ENCODE results near the gene MICU1. TPM values are rescaled to one million over a fixed set of nuclear protein-coding genes. Genes with fewer than 3 reads are reported as not detected.
"Not testable (repeated sequence)": the region's sequence is repeated elsewhere in the genome, so short reads cannot be mapped to it uniquely, and the experiment has no call there.

The MICU1 gene
- total RNA-seq, 2 donors from 2014 or later: 19.1 to 19.9 TPM

GRCh38 chr10:72648301-72648700 is 22.4 kb upstream of the MICU1 start:
- Mint-ChIP-seq H3K36me3 (ENCODE audit: low read depth) (no peaks in the 10 kb centered on the region), H3K27me3 (peaks cover 7% of the 10 kb centered on the region), H3K27ac (no peak overlapping the region), H3K4me1 (no peaks in the 10 kb centered on the region), H3K4me3 (no peak overlapping the region)
- ATAC-seq (no peak), DNase-seq (no peak)
- H3K9me3 ChIP-seq (ENCODE audit: control insufficient read depth, low read length, poor library complexity, severe bottlenecking): no peaks in the 10 kb centered on the region

GRCh38 chr10:72646971-72647370 is 21.1 kb upstream of the MICU1 start:
- not testable (repeated sequence) for DNase-seq; H3K27me3 Mint-ChIP-seq; H3K27ac Mint-ChIP-seq; H3K36me3 Mint-ChIP-seq (ENCODE audit: low read depth); H3K9me3 ChIP-seq (ENCODE audit: control insufficient read depth, low read length, poor library complexity, severe bottlenecking); ATAC-seq; H3K4me1 Mint-ChIP-seq; H3K4me3 Mint-ChIP-seq

- no peak for DNase-seq
- H3K27me3 Mint-ChIP-seq: peaks cover 7% of the 10 kb centered on the region
- no peak overlapping the region for H3K4me3 Mint-ChIP-seq
- ATAC-seq: no peak
- no peak overlapping the region for H3K27ac Mint-ChIP-seq
- no peaks in the 10 kb centered on the region for H3K9me3 ChIP-seq (ENCODE audit: control insufficient read depth, low read length, poor library complexity, severe bottlenecking)
- no peaks in the 10 kb centered on the region for H3K36me3 Mint-ChIP-seq (ENCODE audit: low read depth)
- no peaks in the 10 kb centered on the region for H3K4me1 Mint-ChIP-seq
These were observed 19.5 kb upstream of the MICU1 start for GRCh38 chr10:72645263-72645858.

GRCh38 chr10:72642318-72642717 is 16.4 kb upstream of the MICU1 start:
- Mint-ChIP-seq H3K4me3 (no peak overlapping the region), H3K27ac (no peak overlapping the region), H3K36me3 (ENCODE audit: low read depth) (peaks cover 6% of the 10 kb centered on the region), H3K27me3 (peaks cover 10% of the 10 kb centered on the region), H3K4me1 (no peaks in the 10 kb centered on the region)
- DNase-seq: no peak
- no peak for ATAC-seq
- no peaks in the 10 kb centered on the region for H3K9me3 ChIP-seq (ENCODE audit: control insufficient read depth, low read length, poor library complexity, severe bottlenecking)

GRCh38 chr10:72639441-72639873 is 13.6 kb upstream of the MICU1 start:
- no peaks in the 10 kb centered on the region for H3K4me1 Mint-ChIP-seq
- ATAC-seq (no peak), DNase-seq (no peak)
- H3K4me3 Mint-ChIP-seq: no peak overlapping the region
- H3K27ac Mint-ChIP-seq: no peak overlapping the region
- H3K27me3 Mint-ChIP-seq: peaks cover 9% of the 10 kb centered on the region
- no peaks in the 10 kb centered on the region for H3K9me3 ChIP-seq (ENCODE audit: control insufficient read depth, low read length, poor library complexity, severe bottlenecking)
- H3K36me3 Mint-ChIP-seq (ENCODE audit: low read depth): peaks cover 6% of the 10 kb centered on the region

GRCh38 chr10:72638586-72639440 is 12.9 kb upstream of the MICU1 start:
- peaks cover 6% of the 10 kb centered on the region for H3K36me3 Mint-ChIP-seq (ENCODE audit: low read depth)
- H3K4me3 Mint-ChIP-seq: no peak overlapping the region
- no peaks in the 10 kb centered on the region for H3K4me1 Mint-ChIP-seq
- ATAC-seq: no peak
- no peak for DNase-seq
- no peaks in the 10 kb centered on the region for H3K9me3 ChIP-seq (ENCODE audit: control insufficient read depth, low read length, poor library complexity, severe bottlenecking)
- H3K27ac Mint-ChIP-seq: no peak overlapping the region
- peaks cover 9% of the 10 kb centered on the region for H3K27me3 Mint-ChIP-seq

GRCh38 chr10:72637398-72637857 is 11.5 kb upstream of the MICU1 start:
- H3K9me3 ChIP-seq (ENCODE audit: control insufficient read depth, low read length, poor library complexity, severe bottlenecking): no peaks in the 10 kb centered on the region
- ATAC-seq (peak; percentile 33), DNase-seq (no peak)
- Mint-ChIP-seq H3K4me1 (no peaks in the 10 kb centered on the region), H3K27me3 (peaks cover 9% of the 10 kb centered on the region), H3K36me3 (ENCODE audit: low read depth) (peaks cover 6% of the 10 kb centered on the region), H3K27ac (no peak overlapping the region), H3K4me3 (no peak overlapping the region)

- DNase-seq (no peak), ATAC-seq (no peak)
- Mint-ChIP-seq H3K4me3 (no peak overlapping the region), H3K4me1 (peaks cover 7% of the 10 kb centered on the region), H3K27me3 (peaks cover 8% of the 10 kb centered on the region), H3K36me3 (ENCODE audit: low read depth) (peaks cover 2% of the 10 kb centered on the region), H3K27ac (no peak overlapping the region)
- no peaks in the 10 kb centered on the region for H3K9me3 ChIP-seq (ENCODE audit: control insufficient read depth, low read length, poor library complexity, severe bottlenecking)
These were observed 4.3 kb upstream of the MICU1 start for GRCh38 chr10:72630144-72630543.

- peak overlapping the region; percentile 99 for H3K4me3 Mint-ChIP-seq
- no peaks in the 10 kb centered on the region for H3K9me3 ChIP-seq (ENCODE audit: control insufficient read depth, low read length, poor library complexity, severe bottlenecking)
- H3K27ac Mint-ChIP-seq: peak overlapping the region; percentile 94
- H3K36me3 Mint-ChIP-seq (ENCODE audit: low read depth): peaks cover 4% of the 10 kb centered on the region
- H3K4me1 Mint-ChIP-seq: peaks cover 13% of the 10 kb centered on the region
- no peaks in the 10 kb centered on the region for H3K27me3 Mint-ChIP-seq
- no peak for ATAC-seq
- no peak for DNase-seq
These were observed 520 bp upstream of the MICU1 start for GRCh38 chr10:72626444-72626754.

- no peak for ATAC-seq
- H3K27ac Mint-ChIP-seq: peak overlapping the region; percentile 94
- no peaks in the 10 kb centered on the region for H3K9me3 ChIP-seq (ENCODE audit: control insufficient read depth, low read length, poor library complexity, severe bottlenecking)
- H3K4me1 Mint-ChIP-seq: peaks cover 13% of the 10 kb centered on the region
- peak overlapping the region; percentile 99 for H3K4me3 Mint-ChIP-seq
- no peaks in the 10 kb centered on the region for H3K27me3 Mint-ChIP-seq
- H3K36me3 Mint-ChIP-seq (ENCODE audit: low read depth): peaks cover 4% of the 10 kb centered on the region
- DNase-seq: no peak
These were observed 637 bp downstream of the MICU1 start for GRCh38 chr10:72625276-72625607.

- no peak for ATAC-seq
These were observed 3.6 kb downstream of the MICU1 start for GRCh38 chr10:72622271-72622670.

GRCh38 chr10:72616716-72617115 is 9.2 kb downstream of the MICU1 start:
- no peak for ATAC-seq
- Mint-ChIP-seq H3K27ac (no peak overlapping the region), H3K4me3 (no peak overlapping the region), H3K27me3 (no peaks in the 10 kb centered on the region), H3K36me3 (ENCODE audit: low read depth) (peaks cover 3% of the 10 kb centered on the region), H3K4me1 (peaks cover 13% of the 10 kb centered on the region)
- H3K9me3 ChIP-seq (ENCODE audit: control insufficient read depth, low read length, poor library complexity, severe bottlenecking): no peaks in the 10 kb centered on the region
- no peak for DNase-seq

More at GRCh38 chr10:72622271-72622670, 3.6 kb downstream of the MICU1 start:
- peaks cover 16% of the 10 kb centered on the region for H3K4me1 Mint-ChIP-seq
- H3K4me3 Mint-ChIP-seq: no peak overlapping the region
- no peaks in the 10 kb centered on the region for H3K9me3 ChIP-seq (ENCODE audit: control insufficient read depth, low read length, poor library complexity, severe bottlenecking)
- H3K27ac Mint-ChIP-seq: no peak overlapping the region
- H3K36me3 Mint-ChIP-seq (ENCODE audit: low read depth): peaks cover 4% of the 10 kb centered on the region
- H3K27me3 Mint-ChIP-seq: no peaks in the 10 kb centered on the region
- no peak for DNase-seq

- ATAC-seq (no peak), DNase-seq (no peak)
- no peak overlapping the region for H3K4me3 Mint-ChIP-seq
- H3K27ac Mint-ChIP-seq: no peak overlapping the region
- peaks cover 3% of the 10 kb centered on the region for H3K36me3 Mint-ChIP-seq (ENCODE audit: low read depth)
- H3K9me3 ChIP-seq (ENCODE audit: control insufficient read depth, low read length, poor library complexity, severe bottlenecking): no peaks in the 10 kb centered on the region
- H3K4me1 Mint-ChIP-seq: peaks cover 14% of the 10 kb centered on the region
- no peaks in the 10 kb centered on the region for H3K27me3 Mint-ChIP-seq
These were observed 9.9 kb downstream of the MICU1 start for GRCh38 chr10:72615970-72616369.

All from T-helper 17 cell (primary cell).